SK-N-SH (cell line): ENCODE data around the gene TUBB1. TPM values are rescaled to one million over a fixed set of nuclear protein-coding genes. Genes with fewer than 3 reads are reported as not detected.

Experiments
- CTCF ChIA-PET: fragments of 300-600, 350-600 bp; formaldehyde crosslinking; extraction: SDS; loops from one replicate; lab custom pipeline; 2021; lab: Yijun Ruan, JAX
- POLR2A ChIA-PET: fragments of 350-600 bp; sonication (Branson Sonifier 250); formaldehyde crosslinking; extraction: SDS; loops from one replicate; lab custom pipeline; 2020; ENCODE audit warnings: antibody characterized with exemption, inconsistent platforms; lab: Yijun Ruan, JAX
- DNase-seq: peaks from one replicate; pipeline ENCODE4 v3.0.0; 2012
- H2AFZ ChIP-seq: fragments of 200-600 bp; sonication (generic); 2 replicates; pipeline ENCODE4 v1.8.1; 2016; ENCODE audit warnings: antibody characterized with exemption, mild to moderate bottlenecking, low read depth
- H3F3A ChIP-seq: fragments of 200-600 bp; sonication (generic); replicated peaks from 2 replicates; pipeline ENCODE3; 2016; ENCODE audit warnings: antibody characterized with exemption, mild to moderate bottlenecking; ENCODE audit not compliant: insufficient read depth
- H3K27ac ChIP-seq, 2 experiments: fragments of 200-500 bp in 1 of 2; fragments of 200-600 bp in 1 of 2; sonication (Bioruptor generic) in 1 of 2; sonication (generic), shearing (Covaris generic) in 1 of 2; 2 replicates each; pipeline versions ENCODE4 v1.5.1 to v1.6.1; 2014 to 2016; ENCODE audit warnings: low read depth in 2 of 2, inconsistent platforms in 1 of 2, low read length in 1 of 2, mild to moderate bottlenecking in 1 of 2, mixed read lengths in 1 of 2
- H3K27me3 ChIP-seq: fragments of 200-600 bp; sonication (generic), shearing (Covaris generic); 2 replicates; pipeline ENCODE4 v1.6.1; 2016; ENCODE audit warnings: mixed run types; ENCODE audit not compliant: insufficient read depth
- H3K36me3 ChIP-seq, 2 experiments: fragments of 200-500 bp in 1 of 2; fragments of 200-600 bp in 1 of 2; sonication (Bioruptor generic) in 1 of 2; sonication (generic) in 1 of 2; replicated peaks in 1 of 2; 2 replicates each; pipeline versions ENCODE3 to v1.5.1; 2014 to 2016; ENCODE audit warnings: low read length in 1 of 2, mild to moderate bottlenecking in 1 of 2; ENCODE audit not compliant: insufficient read depth in 2 of 2, control insufficient read depth in 1 of 2
- H3K4me1 ChIP-seq, 2 experiments: fragments of 200-500 bp in 1 of 2; fragments of 200-600 bp in 1 of 2; sonication (Bioruptor generic) in 1 of 2; sonication (generic), shearing (Covaris generic) in 1 of 2; 2 replicates each; pipeline versions ENCODE4 v1.5.1 to v1.6.1; 2014 to 2016; ENCODE audit warnings: low read depth in 1 of 2, low read length in 1 of 2, mixed run types in 1 of 2; ENCODE audit not compliant: insufficient read depth in 2 of 2, control insufficient read depth in 1 of 2
- H3K4me2 ChIP-seq: fragments of 200-600 bp; sonication (generic), shearing (Covaris generic); 2 replicates; pipeline ENCODE4 v1.6.1; 2017; ENCODE audit warnings: mixed run types
- H3K4me3 ChIP-seq, 2 experiments: fragments of 200-500 bp in 1 of 2; fragments of 200-600 bp in 1 of 2; sonication (Bioruptor generic) in 1 of 2; sonication (generic), shearing (Covaris generic) in 1 of 2; 2 replicates each; pipeline versions ENCODE4 v1.5.1 to v1.8.1; 2014 to 2016; ENCODE audit warnings: low read depth in 2 of 2, inconsistent platforms in 1 of 2, low read length in 1 of 2, mild to moderate bottlenecking in 1 of 2, mixed read lengths in 1 of 2, moderate library complexity in 1 of 2
- H3K79me2 ChIP-seq: fragments of 200-600 bp; sonication (generic); 2 replicates; pipeline ENCODE4 v1.8.1; 2017; ENCODE audit warnings: mild to moderate bottlenecking; ENCODE audit not compliant: insufficient read depth
- H3K9ac ChIP-seq: fragments of 200-600 bp; sonication (generic); 2 replicates; pipeline ENCODE4 v1.6.1; 2017; ENCODE audit warnings: mixed run types
- H3K9me2 ChIP-seq: fragments of 200-600 bp; sonication (generic); 2 replicates; pipeline ENCODE4 v1.6.1; 2017; ENCODE audit warnings: mixed run types
- H3K9me3 ChIP-seq: fragments of 200-600 bp; sonication (generic); 2 replicates; pipeline ENCODE4 v1.6.1; 2017; ENCODE audit warnings: mixed run types, mild to moderate bottlenecking, moderate library complexity
- H4K20me1 ChIP-seq: fragments of 200-600 bp; sonication (generic); 2 replicates; pipeline ENCODE4 v1.6.1; 2017; ENCODE audit warnings: mild to moderate bottlenecking, mixed run types; ENCODE audit not compliant: insufficient read depth
- ELF1 ChIP-seq: IDR thresholded peaks from 2 replicates; pipeline ENCODE4 v1.4.0; 2012
- EP300 ChIP-seq, 2 experiments: IDR thresholded peaks; 2 replicates each; pipeline versions ENCODE4 v1.4.0 to v1.6.1; 2012; ENCODE audit warnings: borderline replicate concordance in 1 of 2, low read depth in 1 of 2, low read length in 1 of 2
- EZH2phosphoT487 ChIP-seq: fragments of 200-600 bp; sonication (generic); IDR thresholded peaks from 2 replicates; pipeline ENCODE4 v1.6.1; 2017; ENCODE audit warnings: low read depth, mixed run types, mild to moderate bottlenecking, antibody characterized with exemption, moderate library complexity, borderline replicate concordance
- FOXJ3 ChIP-seq: sonication (generic); formaldehyde crosslinking; IDR thresholded peaks from 2 replicates; pipeline ENCODE4 v1.5.1; 2020; ENCODE audit warnings: mild to moderate bottlenecking, missing genetic modification reagents
- GABPA ChIP-seq: IDR thresholded peaks from 2 replicates; pipeline ENCODE4 v1.4.0; 2012; ENCODE audit warnings: low read depth, mild to moderate bottlenecking
- MXI1 ChIP-seq: IDR thresholded peaks from 2 replicates; pipeline ENCODE4 v1.6.1; 2012; ENCODE audit warnings: mild to moderate bottlenecking, low read depth, low read length, improper control_type of control experiment
- NRF1 ChIP-seq: IDR thresholded peaks from 2 replicates; pipeline ENCODE4 v1.6.1; 2012; ENCODE audit warnings: low read depth, mild to moderate bottlenecking, low read length
- POLR2AphosphoS5 ChIP-seq: IDR thresholded peaks from 2 replicates; pipeline ENCODE4 v1.6.1; 2012; ENCODE audit warnings: low read depth, low read length
- RXRA ChIP-seq: IDR thresholded peaks from 2 replicates; pipeline ENCODE4 v1.4.0; 2012; ENCODE audit warnings: low read depth, mild to moderate bottlenecking, borderline replicate concordance
- SMC3 ChIP-seq: IDR thresholded peaks from 2 replicates; pipeline ENCODE4 v1.6.1; 2012; ENCODE audit warnings: low read depth, low read length, improper control_type of control experiment
- TCF12 ChIP-seq: IDR thresholded peaks from 2 replicates; pipeline ENCODE4 v1.4.0; 2012
- YY1 ChIP-seq: IDR thresholded peaks from 2 replicates; pipeline ENCODE4 v1.4.0; 2012; ENCODE audit warnings: low read depth, mild to moderate bottlenecking
- WGBS: methylation state at CpG from one replicate; pipeline ENCODE4 v1.1.6; 2017; ENCODE audit warnings: low lambda C conversion rate; 5-methylcytosine and 5-hydroxymethylcytosine counted together
- polyA plus RNA-seq, 3 experiments: library from polyadenylated mRNA; depleted of rRNA; stranded (reverse); fragments of >200 nt; gene quantifications; 2 replicates each; pipeline ENCODE4 v1.2.3, GENCODE V29; 2012
- TF ChIP-seq, protein P1 (sequence below): IDR thresholded peaks from 2 replicates; pipeline ENCODE4 v1.6.1; 2012; ENCODE audit warnings: mild to moderate bottlenecking, low read depth, low read length, moderate library complexity
- TF ChIP-seq, protein P2 (sequence below): IDR thresholded peaks from 2 replicates; pipeline ENCODE4 v1.4.0; 2012; ENCODE audit warnings: low read depth
- TF ChIP-seq, protein P3 (sequence below): IDR thresholded peaks from 2 replicates; pipeline ENCODE4 v1.4.0; 2012; ENCODE audit warnings: low read depth, borderline replicate concordance
- TF ChIP-seq, protein P4 (sequence below): fragments of 200-600 bp; sonication (generic); IDR thresholded peaks from 2 replicates; pipeline ENCODE4 v1.6.1; 2017; ENCODE audit warnings: antibody characterized with exemption, mild to moderate bottlenecking, moderate library complexity

The TUBB1 gene
- polyA plus RNA-seq, 1 of the 3 experiments (the other 2 are of a cell fraction): not detected

DNA sequence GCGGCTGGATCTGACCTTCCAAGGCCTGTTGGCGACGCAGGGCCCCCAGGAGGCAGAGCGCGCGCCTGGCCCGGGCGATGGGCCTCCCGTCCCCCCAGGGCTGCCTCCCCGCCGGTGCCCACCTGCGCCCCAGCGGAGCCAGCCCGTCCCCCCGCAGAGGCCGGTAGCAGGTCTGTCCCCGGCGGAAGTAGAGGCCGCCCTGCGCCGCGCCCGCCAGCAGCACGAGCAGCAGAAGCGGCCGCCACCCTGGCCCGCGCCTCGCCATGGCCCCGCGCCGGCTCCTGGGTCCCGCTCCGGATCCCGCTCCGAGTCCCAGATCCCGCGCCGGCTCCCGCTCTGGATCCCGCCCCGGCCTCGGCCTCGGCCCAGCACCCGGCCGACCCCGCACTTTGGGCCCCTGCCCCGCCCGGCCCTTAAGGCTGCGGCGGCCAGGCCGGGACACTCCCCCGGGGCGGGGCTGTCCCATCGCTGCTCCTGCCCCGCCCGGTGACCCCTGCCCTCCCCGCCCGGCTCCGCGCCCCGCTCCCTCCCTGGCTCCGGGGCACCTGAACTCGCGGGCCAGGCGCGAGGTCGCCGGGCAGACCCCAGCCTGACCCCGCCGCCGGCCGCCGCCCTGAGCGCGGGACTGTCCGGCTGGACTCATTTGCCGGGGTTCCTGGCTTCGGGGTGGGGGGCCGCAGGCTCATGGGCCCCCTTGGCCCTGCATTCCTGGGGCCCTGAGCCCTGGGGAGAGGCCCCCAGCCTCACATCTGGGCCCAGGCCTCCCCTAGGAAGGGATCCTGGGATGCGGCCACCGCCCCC lies 12.2 kb upstream of the TUBB1 start, which contains the start of gene CTSZ:
CTSZ (minus strand) TSS at position 391 of the 801 bp plus-strand sequence; CDS start at position 265, 126 bp downstream.
- Histone ChIP-seq H3F3A (no peaks in the 10 kb centered on the region), H3K4me1 (peaks cover 9 to 10% of the 10 kb centered on the region in 2 experiments; a peak in 2 of 4 replicates), H3K27me3 (no peaks in the 10 kb centered on the region), H3K4me3 (no peak within 1 kb of the TSS), H3K9me3 (no peaks in the 10 kb centered on the region), H3K79me2 (no peaks in the 10 kb centered on the region), H3K9ac (no peak within 1 kb of the TSS), H2AFZ (no peak within 1 kb of the TSS), H3K9me2 (no peaks in the 10 kb centered on the region), H4K20me1 (no peaks in the 10 kb centered on the region), H3K4me2 (no peak within 1 kb of the TSS), H3K36me3 (no peaks in the 10 kb centered on the region), H3K27ac (no peak within 1 kb of the TSS)
- ChIA-PET POLR2A (no interaction called here), CTCF (no interaction called here)
- DNase-seq: no peak
- 91% methylated on average over 24 of the region's 82 CpGs for WGBS
- TF ChIP-seq, protein P1, sequence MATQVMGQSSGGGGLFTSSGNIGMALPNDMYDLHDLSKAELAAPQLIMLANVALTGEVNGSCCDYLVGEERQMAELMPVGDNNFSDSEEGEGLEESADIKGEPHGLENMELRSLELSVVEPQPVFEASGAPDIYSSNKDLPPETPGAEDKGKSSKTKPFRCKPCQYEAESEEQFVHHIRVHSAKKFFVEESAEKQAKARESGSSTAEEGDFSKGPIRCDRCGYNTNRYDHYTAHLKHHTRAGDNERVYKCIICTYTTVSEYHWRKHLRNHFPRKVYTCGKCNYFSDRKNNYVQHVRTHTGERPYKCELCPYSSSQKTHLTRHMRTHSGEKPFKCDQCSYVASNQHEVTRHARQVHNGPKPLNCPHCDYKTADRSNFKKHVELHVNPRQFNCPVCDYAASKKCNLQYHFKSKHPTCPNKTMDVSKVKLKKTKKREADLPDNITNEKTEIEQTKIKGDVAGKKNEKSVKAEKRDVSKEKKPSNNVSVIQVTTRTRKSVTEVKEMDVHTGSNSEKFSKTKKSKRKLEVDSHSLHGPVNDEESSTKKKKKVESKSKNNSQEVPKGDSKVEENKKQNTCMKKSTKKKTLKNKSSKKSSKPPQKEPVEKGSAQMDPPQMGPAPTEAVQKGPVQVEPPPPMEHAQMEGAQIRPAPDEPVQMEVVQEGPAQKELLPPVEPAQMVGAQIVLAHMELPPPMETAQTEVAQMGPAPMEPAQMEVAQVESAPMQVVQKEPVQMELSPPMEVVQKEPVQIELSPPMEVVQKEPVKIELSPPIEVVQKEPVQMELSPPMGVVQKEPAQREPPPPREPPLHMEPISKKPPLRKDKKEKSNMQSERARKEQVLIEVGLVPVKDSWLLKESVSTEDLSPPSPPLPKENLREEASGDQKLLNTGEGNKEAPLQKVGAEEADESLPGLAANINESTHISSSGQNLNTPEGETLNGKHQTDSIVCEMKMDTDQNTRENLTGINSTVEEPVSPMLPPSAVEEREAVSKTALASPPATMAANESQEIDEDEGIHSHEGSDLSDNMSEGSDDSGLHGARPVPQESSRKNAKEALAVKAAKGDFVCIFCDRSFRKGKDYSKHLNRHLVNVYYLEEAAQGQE: no peak
- no peak for TF ChIP-seq FOXJ3 (CRISPR knock-in tag)
- TF ChIP-seq EP300 (IDR thresholded peaks at IDR 0.05; ENCODE audit: borderline replicate concordance in 1 of 2, low read depth in 1 of 2, low read length in 1 of 2): no peak
- no peak for TF ChIP-seq NRF1
- TF ChIP-seq GABPA: no peak
- no peak for TF ChIP-seq SMC3

DNA sequence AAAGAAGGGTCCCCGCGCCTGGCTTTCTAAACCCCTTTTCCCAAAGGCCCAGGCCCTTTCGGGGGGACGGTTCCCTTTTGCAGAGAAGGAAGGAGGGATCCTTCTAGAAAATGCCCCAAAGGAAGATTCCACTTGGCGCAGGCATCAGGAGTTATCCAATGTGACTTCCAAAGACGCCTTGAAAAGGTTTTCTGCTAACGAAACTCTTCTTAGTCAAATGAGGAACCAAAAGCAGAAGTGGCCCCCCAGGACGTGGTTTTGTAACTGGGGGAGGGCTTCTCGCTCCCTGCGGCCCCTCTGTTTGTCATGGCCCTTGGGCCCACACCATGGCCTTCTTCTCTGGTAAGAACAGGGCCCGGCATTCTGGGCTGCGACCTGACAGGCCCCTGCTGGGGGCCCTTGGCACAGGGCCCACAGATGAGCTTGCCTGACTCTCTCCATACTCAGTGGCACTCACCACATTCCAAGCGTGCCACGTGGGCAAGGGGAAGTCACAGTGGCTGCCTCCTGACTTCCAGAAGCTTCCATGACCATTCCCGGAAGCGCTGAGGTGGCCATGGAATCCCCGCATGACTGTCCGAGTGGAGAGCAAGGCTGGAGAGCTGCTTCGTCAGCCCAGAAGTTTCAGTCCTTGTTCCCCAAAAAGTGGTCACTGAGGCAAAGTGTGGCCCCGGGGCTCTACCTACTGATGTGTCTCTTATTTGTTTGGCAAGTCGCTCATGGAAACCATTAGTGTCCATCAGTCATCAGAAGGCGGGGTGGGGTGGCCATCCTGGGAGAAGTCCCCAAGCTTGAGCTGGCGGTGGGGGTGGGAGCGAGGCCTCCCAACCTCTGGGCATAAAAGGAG lies 11.3 kb upstream of the TUBB1 start:
- H4K20me1 ChIP-seq: no peaks in the 10 kb centered on the region
- CTCF ChIA-PET: interaction anchor here (0.9 to 1.4 kb wide), 2 partner anchors 12 to 448 kb away, joined by 3 to 5 read pairs; no protein-coding TSS in a partner anchor
- no peaks in the 10 kb centered on the region for H3K36me3 ChIP-seq
- no peaks in the 10 kb centered on the region for H3K27me3 ChIP-seq
- H3K27ac ChIP-seq: no peak overlapping the region
- no peak overlapping the region for H3K4me2 ChIP-seq
- H3F3A ChIP-seq: no peaks in the 10 kb centered on the region
- no peak overlapping the region for H3K4me3 ChIP-seq
- no peaks in the 10 kb centered on the region for H3K79me2 ChIP-seq
- no peak overlapping the region for H3K9ac ChIP-seq
- no peak for DNase-seq
- no peaks in the 10 kb centered on the region for H3K9me3 ChIP-seq
- 93% methylated on average over 14 of the region's 24 CpGs for WGBS
- peaks cover 9 to 10% of the 10 kb centered on the region in 2 experiments; a peak in 2 of 4 replicates for H3K4me1 ChIP-seq
- no peak overlapping the region for H2AFZ ChIP-seq
- POLR2A ChIA-PET: no interaction called here
- H3K9me2 ChIP-seq: no peaks in the 10 kb centered on the region
- TF ChIP-seq RXRA (no peak), ELF1 (no peak), MXI1 (no peak), FOXJ3 (CRISPR knock-in tag) (no peak), EZH2phosphoT487 (no peak), GABPA (no peak), TCF12 (no peak), YY1 (no peak), POLR2AphosphoS5 (no peak)
- TF ChIP-seq, protein P2, sequence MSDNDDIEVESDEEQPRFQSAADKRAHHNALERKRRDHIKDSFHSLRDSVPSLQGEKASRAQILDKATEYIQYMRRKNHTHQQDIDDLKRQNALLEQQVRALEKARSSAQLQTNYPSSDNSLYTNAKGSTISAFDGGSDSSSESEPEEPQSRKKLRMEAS: no peak
- TF ChIP-seq, protein P3, sequence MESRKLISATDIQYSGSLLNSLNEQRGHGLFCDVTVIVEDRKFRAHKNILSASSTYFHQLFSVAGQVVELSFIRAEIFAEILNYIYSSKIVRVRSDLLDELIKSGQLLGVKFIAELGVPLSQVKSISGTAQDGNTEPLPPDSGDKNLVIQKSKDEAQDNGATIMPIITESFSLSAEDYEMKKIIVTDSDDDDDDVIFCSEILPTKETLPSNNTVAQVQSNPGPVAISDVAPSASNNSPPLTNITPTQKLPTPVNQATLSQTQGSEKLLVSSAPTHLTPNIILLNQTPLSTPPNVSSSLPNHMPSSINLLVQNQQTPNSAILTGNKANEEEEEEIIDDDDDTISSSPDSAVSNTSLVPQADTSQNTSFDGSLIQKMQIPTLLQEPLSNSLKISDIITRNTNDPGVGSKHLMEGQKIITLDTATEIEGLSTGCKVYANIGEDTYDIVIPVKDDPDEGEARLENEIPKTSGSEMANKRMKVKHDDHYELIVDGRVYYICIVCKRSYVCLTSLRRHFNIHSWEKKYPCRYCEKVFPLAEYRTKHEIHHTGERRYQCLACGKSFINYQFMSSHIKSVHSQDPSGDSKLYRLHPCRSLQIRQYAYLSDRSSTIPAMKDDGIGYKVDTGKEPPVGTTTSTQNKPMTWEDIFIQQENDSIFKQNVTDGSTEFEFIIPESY: no peak
- TF ChIP-seq, protein P4, sequence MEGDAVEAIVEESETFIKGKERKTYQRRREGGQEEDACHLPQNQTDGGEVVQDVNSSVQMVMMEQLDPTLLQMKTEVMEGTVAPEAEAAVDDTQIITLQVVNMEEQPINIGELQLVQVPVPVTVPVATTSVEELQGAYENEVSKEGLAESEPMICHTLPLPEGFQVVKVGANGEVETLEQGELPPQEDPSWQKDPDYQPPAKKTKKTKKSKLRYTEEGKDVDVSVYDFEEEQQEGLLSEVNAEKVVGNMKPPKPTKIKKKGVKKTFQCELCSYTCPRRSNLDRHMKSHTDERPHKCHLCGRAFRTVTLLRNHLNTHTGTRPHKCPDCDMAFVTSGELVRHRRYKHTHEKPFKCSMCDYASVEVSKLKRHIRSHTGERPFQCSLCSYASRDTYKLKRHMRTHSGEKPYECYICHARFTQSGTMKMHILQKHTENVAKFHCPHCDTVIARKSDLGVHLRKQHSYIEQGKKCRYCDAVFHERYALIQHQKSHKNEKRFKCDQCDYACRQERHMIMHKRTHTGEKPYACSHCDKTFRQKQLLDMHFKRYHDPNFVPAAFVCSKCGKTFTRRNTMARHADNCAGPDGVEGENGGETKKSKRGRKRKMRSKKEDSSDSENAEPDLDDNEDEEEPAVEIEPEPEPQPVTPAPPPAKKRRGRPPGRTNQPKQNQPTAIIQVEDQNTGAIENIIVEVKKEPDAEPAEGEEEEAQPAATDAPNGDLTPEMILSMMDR: no peak
